Mesenteric fat pad (tissue), 1 donor: ENCODE data around the gene MRPS26. TPM values are rescaled to one million over a fixed set of nuclear protein-coding genes. Genes with fewer than 3 reads are reported as not detected.
"Not testable (repeated sequence)": the region's sequence is repeated elsewhere in the genome, so short reads cannot be mapped to it uniquely, and the experiment has no call there.

ENCODE experiments used
- DNase-seq: peaks from one replicate; pipeline ENCODE4 v3.0.0-alpha.2; 2020; ENCODE audit warnings: low spot score
- total RNA-seq: library from RNA; stranded (reverse); fragmentation: NEBNext Ultra II Directional; extraction: Animal tissue kit (Norgen Biotek cat#: 25700); gene quantifications from one replicate; pipeline ENCODE4 v1.2.1, GENCODE V29; 2021
- donor health status: DM: yes; HTN: yes; CAD: no.

Gene MRPS26
- total RNA-seq, 1 donor from 2014 or later, result 36.5 TPM

DNA sequence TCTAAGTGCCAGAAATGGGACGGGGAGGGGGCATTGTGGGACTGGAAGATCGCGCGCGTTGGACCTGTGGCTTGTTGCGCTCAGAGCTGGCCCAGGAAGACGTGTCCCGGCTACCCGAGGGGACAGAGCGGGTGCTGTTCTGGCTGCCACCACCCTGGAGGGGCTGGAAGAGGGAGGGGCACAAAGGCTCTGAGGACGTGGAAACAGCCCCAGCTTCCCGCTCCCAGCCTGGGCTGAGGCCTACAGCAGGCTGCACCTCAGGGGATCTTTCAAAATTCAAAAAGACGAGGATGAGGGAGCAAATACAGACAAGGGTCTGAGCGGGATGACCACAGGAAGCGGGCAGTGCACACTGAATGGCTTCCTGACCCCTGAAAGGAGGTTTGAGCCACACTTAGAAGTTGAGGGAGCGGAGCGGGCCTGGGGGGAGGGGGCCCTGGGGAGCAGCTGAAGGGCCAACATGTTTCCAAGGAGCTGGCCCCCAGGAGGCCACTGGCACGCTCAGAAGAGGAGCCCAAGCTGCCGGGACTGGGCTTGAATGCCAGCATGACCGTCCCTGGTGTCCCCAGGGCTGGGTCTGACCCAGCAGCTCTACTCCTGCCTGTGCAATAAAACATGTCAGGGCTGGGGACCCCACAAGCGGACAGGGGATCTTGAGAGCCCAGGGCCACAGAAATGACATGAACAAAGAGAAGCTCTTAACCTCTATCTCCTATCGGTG is 26.8 kb downstream of the MRPS26 start:
- DNase-seq, result no peak

DNA sequence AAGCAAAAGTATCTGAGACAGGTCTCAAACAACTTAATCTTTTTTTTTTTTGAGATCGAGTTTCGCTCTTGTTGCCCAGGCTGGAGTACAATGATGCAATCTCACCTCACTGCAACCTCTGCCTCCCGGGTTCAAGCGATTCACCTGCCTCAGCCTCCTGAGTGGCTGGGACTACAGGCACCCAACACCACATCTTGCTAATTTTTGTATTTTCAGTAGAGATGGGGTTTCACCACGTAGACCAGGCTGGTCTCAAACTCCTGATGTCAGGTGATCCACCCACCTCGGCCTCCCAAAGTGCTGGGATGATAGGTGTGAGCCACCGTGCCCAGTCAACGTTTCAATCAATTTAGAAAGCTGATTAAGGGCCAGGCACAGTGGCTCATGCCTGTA is 27.4 kb downstream of the MRPS26 start:
- DNase-seq, result not testable (repeated sequence)

DNA sequence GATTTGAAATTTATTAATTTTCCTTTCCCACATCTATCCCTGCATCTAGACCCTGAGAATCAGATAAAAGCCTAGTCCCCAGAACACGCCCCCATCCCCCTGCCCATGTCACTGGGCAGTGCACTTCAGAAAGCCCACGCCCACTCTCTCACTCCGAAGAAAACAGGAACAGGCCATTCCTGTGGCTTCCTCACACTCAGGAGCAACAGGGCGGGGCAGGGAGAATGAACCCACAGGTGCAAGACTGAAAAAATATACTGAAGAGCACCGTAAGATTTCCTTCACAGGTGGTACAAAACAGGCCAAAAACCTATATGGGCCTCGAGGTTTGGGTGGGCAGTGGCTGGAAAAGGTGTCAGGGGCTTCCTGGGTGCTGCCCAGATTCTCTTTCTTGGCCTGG is 29.0 kb downstream of the MRPS26 start:
- no peak for DNase-seq

DNA sequence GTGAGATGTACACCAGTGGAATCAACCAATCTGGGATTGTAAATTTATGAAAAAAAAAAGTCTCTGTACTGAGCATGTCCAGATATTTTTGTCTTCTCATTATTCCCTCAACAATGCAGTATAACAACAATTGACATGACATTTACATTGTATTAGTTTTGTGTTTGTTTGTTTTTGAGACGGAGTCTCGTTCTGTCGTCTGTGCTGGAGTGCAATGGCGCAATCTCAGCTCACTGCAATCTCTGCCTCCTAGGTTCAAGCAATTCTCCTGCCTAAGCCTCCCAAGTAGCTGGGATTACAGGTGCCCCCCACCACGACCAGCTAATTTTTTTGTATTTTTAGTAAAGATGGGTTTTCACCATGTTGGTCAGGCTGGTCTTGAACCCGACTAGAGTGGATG is 29.5 kb downstream of the MRPS26 start:
- not testable (repeated sequence) for DNase-seq

DNA sequence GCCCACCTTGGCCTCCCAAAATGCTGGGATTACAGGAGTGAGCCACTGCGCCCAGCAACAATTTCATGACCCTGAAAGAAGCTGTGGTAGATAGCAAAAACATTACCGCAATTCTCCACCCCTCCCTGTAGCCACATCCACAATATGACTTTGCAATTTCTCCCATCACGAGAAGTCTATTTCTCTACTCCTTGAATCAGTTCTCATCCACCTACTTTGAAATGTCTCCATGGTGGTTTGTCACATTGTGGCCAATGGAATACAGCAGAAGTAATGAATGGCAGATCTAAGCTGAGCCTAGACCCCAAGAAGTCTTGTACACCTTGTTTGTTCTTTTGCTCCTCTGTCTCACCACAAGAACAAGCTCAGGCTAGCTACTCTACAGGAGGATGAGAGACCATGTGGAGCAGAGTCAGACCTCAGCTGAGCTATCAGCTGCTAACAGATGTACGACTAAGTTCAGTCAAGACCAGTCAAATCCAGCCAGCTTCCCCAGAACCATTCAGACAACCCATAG is 31.8 kb downstream of the MRPS26 start:
- DNase-seq, result no peak

DNA sequence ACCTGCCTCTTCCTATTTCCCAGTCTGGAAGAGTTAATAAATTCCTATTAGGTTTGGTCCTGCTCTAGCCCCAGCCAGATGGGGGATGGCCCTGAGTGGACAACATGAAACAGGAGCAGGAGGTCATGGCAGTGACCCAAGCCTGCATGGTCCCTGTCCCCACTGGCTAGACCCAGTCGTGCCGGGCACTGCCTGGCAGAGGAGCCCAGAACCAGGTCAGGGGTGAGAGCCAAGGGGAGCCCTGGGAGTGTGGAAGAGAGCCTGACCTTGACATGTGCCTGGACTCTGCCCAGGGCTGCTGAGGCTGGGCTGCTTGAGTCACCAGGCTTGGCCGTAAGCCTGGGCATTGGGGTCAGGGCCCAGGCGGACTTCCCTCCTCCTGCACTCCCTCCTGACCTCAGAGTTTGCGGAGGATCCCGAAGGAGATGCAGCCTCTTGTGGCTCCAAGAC is 35.1 kb downstream of the MRPS26 start:
- DNase-seq, result no peak

DNA sequence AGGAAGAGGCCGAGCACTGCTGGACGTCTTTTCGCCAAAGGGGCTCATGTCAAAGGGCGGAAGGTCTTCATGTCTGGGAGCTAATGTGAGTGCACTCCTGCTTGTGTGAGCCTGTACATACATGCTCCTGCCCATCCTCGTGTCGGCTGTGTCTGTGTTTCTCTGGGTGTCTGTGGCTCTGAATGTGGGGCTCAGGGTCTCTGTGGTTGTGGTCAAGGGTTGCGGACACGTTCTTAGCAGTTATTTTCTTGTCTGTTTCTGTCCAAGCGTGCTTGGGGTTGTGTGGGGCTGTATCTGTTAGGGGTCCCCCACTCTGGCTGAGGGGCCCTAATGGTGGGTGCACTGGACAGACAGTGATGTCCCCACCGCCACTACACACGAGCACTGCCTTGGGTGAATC is 35.8 kb downstream of the MRPS26 start:
- no peak for DNase-seq

DNA sequence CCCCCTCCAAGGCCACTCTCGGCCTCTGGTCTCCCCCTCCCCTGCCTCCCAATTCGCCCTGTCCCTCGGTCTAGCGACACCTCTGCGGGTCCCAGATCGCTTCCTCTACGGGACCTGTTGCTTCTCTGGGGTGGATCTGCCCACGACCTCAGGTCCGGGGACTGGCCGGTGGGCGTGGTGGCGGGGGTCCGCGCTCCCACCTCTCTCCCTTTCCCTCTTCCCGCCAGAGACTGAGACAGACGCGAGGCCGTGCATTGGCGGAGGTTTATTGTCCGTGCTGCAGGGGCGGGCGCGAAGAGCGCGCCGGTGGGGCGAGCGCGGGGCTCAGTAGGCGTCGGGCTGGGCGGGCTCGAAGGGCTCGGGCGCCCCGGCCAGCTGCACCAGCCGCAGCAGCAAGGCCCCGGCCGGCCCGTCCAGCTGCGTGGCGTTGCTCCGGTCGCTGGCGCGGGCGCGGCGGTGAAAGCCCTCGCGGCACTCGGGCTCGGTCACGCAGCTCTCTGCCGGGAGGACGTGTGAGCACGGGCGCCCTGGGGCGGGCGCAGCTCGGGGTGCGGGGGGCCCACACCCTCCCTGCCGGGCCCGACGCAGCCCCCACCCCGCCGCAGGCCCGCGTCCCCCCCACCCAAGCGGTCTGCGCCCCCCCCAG is 36.6 kb downstream of the MRPS26 start:
- DNase-seq, result no peak

DNA sequence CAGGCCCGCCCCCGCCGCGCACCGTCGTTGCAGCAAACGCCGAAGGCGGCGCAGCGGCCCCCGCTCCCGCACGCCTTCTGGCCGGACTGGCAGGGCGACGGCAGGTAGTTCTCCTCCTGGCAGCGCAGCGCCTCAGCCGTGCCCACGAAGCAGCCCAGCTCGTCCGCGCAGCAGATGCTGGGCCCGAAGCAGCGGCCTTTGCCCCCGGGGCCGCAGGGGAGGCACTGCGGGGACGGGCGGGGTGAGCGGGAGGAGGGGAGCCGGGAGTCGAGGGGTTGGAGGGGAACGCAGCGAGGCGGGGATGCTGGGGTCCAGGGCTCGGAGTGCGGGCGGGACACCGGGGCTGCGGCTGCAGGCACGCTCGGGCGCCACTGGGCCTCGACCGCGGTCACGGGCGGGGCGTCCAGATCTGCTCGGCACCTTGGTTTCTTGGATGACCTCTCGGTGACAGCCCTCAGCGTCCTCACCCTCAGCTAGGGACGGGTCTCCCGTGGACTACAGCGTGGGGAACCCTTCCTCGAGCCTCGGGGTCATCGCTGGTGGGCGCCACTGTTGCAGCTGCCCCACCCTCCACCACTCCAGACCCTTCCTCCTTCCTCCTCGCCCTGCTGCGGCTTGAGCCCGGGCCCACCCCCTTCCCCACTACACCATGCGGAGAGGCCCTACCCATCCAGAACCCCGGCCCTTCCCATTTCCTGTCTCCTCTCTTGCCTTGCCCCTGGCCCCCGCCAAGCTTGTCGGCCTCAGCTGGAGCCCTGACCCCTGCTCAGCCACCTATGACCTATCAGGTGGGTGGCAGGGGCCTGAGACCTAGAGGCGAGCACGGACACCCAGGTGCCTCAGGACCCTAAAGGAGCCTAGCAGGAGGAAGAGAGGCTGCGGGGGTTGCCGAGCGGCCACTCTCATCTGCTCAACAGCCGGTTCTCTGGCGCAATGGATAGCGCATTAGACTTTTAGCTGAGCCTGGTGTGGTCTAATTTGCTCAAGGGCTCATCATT is 37.4 kb downstream of the MRPS26 start:
- DNase-seq, result no peak

DNA sequence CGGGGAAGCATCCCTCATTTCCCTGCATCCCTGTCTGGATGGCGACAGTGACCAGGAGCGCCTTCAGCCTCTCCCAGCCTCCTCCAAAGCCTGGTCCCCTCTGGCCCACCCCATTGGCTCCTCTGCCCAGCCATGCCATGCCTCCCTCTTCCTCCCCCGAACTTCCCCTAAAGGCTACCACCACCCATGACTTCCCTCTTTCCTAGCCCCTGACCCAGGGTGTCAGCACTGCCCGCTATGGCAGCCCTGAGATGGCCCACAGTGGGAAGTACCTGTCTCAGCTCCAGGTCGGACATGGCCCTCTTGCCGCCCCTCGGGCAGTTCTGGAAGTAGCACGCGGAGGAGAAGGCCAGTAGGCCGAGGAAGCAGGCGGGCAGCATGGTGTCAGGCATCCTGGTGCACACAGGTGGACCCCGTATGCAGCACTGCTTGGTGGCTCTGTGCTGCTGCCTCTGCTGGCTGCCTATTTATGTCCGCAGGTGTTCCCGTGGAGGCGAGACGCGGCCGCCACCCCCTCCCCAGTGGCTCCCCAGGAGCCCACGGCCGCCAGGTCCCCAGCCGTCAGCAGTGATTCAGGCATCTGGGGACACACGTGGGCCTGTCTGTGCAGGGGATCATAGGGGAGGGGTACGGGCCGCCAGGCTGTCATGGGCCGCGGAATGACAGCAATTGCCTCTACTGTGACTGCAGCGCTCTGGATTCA is 38.6 kb downstream of the MRPS26 start, which contains the start of gene AVP:
AVP (minus strand) TSS at position 442 of the 703 bp plus-strand sequence; CDS start at position 392, 50 bp downstream.
- DNase-seq, result no peak

DNA sequence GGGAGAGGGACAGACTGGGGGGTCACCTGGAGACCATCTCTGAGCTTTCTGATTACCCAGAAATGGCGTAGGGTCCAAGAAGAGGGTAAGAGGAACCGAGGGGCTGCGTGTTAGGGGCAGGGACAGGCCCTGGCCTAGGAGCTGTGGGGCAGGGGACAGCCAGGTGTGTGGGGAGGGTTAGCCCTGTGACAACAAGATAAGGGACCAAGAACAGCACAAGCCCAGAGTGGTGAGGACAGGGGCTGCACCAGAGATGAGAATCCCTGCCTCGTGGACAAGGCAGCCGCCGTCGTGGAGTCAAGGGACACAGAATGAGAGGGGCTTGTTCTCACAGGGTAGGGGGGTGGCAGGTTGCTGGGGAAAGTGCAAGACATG is 39.1 kb downstream of the MRPS26 start:
- no peak for DNase-seq

DNA sequence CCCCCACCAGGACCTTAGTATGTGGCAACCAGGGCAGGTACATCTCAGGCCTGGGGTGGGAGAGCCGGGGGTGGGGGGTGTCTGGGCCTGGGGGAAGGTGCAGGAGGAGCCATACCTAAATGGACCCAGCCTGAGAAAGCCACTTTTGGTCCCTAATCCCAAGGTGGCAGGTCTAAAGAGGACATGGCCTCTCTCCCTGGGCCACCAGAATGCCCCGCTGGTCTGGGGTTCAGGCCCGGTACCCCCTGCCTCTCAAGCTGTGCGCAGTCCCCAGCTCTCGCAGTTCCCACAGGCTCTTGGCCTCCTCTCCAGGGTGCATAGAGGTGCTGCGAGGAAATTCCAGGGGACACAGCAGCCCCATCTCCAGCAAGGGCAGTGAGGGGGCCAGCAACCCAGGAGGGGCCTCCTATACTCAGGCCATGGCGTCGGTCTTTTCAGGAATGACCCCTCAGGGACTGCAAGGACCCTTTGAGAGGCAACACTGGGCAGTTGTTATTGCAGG is 39.8 kb downstream of the MRPS26 start:
- no peak for DNase-seq

DNA sequence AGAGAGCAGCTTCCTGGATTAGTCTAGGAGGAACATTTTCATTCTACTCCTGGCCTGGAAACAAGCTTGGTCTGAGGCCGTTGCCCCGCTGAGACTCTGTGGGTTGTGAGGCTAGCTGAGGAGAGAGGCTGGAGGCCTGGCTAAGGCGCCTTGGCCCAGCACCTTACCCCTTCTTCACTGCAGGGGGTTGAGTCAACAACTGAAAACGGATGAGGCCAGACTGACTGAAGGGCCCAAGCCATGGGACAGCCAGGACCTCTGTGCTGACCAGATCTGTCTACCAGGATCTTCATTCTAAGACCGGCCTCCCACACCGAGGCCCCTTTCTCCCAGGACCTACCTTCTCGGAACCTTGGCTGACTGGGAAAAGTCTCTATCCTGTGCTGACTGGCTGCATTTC is 42.2 kb downstream of the MRPS26 start:
- DNase-seq, result no peak

DNA sequence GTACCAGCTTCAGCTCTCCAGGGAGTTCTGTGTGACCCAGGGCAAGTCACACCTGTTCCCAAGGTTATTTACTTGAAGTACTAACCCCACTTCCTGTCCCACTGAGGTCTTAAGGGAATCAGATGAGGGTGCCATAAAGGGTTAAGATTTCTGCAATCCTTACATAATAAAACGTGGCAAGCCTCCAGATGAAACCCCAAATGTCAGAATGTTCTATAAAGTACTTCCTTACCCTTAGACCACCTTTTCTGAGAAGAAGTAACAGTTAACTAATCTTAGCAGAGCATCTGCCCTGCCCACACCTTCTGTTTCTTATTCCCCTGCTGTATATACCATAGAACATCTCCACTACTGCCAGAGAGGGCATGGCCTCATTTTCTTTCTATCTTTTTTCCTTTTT is 44.7 kb downstream of the MRPS26 start:
- DNase-seq, result no peak

DNA sequence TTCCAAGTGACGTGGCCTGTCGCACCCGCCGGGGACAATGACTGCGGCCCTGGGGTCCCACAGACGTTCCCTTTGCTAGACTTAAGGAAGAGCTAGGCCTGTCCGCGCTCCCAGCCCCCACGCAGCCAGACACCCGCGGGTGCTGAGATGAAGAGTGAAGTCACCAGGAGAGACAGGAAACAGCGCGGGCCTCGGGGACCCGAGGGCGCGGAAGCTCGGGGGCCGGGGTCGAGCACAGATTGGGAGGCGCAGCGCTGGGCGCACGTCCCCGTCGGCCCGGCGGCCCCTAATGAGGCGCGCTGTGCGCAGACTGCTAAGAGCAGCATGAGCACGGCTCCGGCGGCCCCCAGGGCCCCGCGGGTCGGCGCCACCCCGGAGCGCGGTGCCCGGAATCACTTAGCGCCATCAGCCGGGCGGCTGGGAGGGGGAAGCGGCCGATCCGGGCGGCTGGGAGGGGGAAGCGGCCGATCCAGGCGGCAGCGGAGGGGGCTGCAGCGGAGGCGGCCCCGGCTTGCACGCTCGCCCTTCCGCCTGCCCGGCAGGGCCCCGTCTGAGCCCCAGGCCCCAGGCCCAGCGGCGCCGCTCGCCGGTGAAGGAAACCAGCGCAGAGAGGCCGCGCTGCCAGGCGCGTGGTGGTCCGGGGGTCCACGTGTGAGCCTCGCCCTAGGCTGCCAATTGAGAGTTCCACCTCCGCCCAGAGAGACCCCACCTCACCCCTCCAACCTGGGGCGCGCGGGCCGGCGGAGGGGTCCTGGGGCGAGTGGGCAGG is 46.9 kb downstream of the MRPS26 start:
- DNase-seq, result no peak

DNA sequence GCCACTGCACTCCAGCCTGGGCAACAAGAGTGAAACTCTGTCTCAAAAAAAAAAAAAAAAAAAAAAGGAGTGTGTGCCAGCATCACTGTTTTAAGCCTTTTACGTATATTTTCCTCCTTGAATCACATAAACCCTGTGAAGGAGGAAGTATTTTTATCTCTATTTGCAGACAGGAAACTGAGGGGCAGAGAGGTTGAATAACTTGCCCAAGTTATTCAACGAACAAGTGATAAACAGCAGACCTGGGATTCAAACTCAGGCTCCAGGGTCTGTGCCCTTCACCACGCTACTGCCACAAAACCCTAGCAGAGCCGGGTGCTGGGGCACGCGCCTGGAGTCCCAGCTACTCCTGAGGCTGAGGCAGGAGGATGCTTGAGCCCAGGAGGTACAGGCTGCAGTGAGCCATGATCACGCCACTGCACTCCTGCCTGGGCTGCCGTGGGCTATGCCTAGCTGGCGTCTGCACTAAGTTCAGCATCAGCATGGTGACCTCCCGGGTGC is 48.1 kb downstream of the MRPS26 start:
- no peak for DNase-seq

DNA sequence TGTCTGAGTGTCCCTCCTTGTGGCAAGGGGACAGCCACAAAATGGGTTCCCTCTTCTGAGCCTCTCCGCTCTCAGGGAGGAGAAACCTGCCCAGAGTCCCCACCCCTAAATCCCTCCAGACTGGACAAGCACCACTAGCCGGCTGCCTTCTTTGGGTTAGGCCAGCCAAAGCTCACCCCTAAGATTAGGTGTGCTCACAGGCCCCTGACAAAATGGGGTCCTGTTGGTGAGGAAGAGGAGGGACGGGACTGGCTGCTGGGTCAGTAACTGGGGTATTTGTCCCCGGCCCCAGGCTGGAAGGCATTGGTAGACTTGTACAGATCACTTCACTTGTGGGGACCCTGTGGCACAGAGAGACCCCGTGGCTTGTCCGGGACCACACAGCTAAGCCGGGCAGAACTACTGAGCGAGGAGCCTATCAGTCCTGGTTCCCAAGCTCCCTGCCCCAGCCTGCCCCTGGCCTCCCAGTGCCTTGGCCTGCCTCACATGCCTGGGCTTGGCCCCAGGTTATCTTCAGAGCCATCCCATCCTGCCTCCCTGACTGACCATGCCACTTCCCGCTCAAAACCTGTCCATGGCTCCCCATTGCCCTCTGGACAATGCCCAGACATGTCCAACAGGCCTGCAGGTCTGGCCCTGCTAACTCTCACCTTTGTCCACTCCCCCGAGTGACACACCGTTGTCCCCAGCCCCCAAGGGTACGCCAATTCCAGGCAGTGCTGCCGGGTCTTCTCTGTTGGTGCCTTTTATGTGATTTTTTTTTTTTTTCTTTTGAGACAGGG is 49.2 kb downstream of the MRPS26 start:
- DNase-seq, result no peak
